Stimulated activated CD8-positive, alpha-beta memory T cell treated with anti-CD3 and anti-CD28 coated beads, Interleukin-4, amount 100 ng/mL, for 24 hours (primary cell): Measurements from ENCODE around the gene PCDH15.
"Not testable (repeated sequence)": the region's sequence is repeated elsewhere in the genome, so short reads cannot be mapped to it uniquely, and the experiment has no call there.

Experiments
- DNase-seq: peaks from one replicate; pipeline ENCODE4 v3.0.0-alpha.2; 2020; ENCODE audit warnings: low read depth

The PCDH15 gene

GRCh38 chr10:53980210-53980609 is 820.8 kb downstream of the PCDH15 start:
- no peak for DNase-seq

DNA sequence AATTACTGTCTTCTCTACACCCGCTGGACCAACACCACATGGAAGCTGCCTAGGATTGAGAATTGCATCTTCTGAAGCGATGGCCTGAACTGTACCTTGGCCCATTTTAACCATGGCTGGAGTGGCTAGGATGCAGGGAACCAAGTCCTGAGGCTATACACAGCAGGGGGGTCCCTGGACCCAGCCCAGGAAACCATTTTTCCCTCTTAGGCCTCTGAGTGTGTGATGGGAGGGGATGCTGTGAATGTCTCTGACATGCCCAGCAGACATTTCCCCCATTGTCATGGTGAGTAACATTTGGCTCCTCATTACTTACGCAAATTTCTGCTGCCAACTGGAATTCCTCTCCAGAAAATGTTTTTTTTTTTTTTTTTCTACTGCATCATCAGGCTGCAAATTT is 822.7 kb downstream of the PCDH15 start:
- no peak for DNase-seq

DNA sequence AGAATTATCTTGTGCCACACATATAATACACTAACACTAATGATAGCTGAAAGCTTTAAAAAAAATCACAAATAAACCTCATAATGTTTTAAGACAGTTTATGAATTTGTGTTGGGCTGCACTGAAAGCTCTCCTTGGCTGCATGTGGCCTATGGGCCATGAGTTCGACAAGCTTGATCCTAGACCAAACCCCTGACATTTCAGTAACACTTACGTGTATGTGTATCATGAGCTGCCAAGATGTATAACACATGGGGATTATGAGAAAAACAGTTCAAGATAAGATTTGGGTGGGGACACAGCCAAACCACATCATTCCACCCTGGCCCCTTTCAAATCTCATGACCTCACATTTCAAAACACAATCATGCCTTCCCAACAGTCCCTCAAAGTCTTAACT is 823.8 kb downstream of the PCDH15 start:
- DNase-seq = no peak

- no peak for DNase-seq
Measured at GRCh38 chr10:53957401-53957800, 843.6 kb downstream of the PCDH15 start.

DNA sequence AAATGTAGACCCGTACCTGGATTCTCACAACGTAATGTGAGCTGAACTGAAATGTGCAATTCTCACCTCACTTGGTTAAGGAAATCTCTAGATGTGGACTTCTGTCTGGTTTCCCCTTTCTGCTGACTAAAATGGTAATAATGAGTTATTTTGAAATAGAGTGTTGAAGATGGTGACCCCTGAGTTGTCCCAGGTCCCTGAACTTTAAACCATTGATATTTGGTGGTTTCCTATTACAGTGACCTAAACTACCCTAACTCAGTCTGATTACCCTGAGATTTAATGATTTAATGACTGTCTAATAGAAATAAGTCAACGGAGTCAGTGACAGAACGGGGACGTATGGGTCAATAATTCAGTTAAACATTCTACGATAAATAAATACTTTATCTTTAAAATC is 845.9 kb downstream of the PCDH15 start:
- no peak for DNase-seq

- DNase-seq = no peak
Measured at GRCh38 chr10:53952698-53953630, 848.1 kb downstream of the PCDH15 start.

DNA sequence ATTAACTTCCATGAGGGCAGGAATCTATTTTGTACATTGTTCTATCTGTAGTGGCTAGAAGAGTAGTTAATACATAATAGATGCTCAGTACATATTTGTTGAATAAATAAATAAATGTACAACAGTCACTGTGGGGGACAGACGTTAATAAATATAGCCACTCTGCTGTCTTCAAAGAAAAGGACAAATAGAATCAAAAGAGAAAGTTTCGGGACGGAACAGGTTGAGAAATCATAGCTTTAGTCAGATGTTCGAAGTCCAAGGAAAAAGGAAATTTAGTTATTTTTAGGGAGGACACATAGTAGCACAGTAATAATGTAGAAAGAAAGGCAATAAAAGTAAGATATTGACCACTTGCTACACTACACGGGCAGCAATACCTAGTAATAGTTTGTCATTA is 861.4 kb downstream of the PCDH15 start:
- DNase-seq = no peak

DNA sequence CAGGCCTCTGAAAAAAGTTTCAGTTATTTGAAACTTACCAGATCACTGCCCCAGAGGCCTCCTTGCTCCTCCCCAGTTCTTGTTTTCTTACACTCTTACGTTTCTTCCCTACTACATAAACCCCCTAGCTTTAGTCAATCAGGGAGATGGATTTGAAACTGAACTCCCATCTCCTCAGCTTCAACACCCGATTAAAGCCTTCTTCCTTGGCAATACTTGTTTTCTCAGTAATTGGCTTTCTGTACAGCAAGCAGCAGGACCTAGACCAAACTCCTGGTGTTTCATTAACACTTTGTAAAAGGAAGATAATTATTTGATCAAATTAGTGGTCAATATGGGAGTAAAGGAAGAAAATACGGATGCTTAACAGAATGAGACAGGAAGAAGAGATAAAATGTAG is 870.4 kb downstream of the PCDH15 start:
- DNase-seq = no peak

- DNase-seq = not testable (repeated sequence)
Measured at GRCh38 chr10:53924051-53924700, 876.9 kb downstream of the PCDH15 start.

DNA sequence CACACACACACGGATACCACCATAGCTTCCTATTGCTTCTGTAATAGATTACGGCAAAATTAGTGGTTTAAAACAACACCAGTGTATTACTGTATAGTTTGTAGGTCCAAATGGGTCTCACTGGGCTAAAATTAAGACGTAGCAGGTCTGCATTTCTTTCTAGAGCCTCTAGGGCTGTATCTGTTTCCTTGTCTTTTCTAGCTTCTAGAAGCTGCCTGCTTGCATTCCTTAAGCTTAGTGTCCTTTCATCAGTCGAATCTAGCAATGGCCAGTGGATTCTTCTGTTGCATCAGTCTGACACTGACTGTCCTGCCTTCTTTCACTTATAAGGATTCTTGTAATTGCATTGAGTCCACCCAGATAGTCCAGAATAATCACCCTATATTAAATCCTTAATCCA is 882.3 kb downstream of the PCDH15 start:
- DNase-seq = no peak

- no peak for DNase-seq
Measured at GRCh38 chr10:53909791-53910190, 891.2 kb downstream of the PCDH15 start.

DNA sequence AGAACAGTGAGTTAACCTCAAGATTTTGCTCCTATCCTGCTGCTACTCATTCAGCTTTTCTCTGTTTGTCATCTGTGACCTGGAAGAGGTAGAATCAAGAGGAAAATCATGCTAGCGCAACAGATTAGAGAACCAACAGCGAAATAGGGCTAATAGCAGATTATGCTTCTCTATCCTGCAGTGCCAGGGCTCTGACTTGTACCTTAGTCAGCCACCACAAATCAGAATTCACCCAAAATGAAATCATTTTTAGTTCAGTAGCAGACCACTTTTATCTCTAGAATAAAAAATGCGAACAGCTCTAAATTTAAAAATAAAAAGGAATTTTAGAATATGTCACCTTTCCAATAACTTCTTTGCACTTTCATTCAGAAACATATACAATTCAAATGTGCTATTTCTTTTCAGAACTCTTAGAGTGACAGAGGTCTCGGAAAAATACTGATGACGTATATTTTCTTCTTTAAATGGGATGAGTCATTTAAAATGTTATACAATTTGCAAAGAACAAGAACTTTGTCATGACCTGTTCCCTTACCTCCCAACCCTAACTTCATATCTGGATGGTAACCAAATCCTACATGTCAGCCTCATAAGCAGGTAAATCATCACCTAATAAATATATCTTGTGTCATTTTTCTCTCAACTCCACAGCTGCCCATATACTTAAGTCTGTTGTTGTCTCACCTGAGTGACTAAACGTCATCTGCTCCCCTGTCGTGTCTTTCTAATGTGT is 896.4 kb downstream of the PCDH15 start:
- DNase-seq = no peak

- no peak for DNase-seq
Measured at GRCh38 chr10:53903756-53904155, 897.3 kb downstream of the PCDH15 start.

GRCh38 chr10:53899463-53900160 is 901.4 kb downstream of the PCDH15 start:
- no peak for DNase-seq

DNA sequence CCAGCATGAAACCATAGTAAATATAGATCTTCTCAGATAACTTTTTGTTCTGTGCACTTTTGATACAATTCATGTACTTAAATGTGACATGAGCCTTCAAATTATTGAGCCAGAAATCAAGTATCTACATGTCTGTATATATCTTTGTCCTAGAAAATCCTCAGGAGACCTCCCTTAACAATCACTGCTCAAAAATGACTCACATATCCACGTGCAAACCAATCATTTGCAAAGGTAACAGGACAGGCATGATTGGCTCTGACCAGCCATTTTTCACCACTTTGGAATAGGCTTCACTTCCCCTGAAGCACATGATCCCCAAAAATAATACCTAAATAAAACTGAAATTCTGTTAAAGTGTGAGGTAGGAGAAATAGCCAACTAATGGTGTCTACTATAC is 902.5 kb downstream of the PCDH15 start:
- DNase-seq = no peak

DNA sequence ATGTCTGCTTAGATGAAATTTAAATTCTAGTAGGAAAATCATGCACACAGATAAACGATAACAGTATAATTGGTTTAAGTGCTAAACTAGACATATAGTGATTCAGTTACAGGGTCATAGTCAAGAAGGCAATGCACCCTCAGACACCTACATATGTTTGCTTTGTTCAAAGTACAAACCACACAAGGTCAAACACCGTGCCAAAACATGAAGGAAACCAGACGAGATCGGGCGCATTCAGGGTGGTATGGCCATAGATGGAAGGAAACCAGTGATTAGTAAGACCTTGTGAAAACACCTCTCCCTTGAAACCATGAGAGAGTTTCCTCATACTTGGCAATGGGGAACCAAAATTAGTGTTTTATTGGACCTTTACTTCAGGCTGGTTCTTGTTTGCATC is 906.9 kb downstream of the PCDH15 start:
- no peak for DNase-seq

DNA sequence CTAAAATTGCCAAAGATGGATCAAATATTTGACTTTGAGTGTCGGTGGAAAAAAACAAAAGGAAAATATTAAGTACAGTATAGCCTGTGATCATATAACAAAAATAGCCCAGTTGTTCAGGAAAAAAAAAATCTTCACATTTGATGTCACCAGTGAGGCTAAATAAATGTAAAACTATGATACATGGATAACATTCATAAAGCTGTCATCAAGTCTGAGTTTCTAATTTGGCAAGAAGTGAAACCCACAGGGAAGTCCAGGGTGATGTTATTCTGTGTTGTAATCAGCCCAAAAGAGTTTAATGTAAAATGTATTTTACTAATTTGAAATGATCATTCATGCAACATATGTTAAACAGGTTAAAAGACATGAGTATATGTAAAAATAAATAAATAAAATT is 908.0 kb downstream of the PCDH15 start:
- no peak for DNase-seq

DNA sequence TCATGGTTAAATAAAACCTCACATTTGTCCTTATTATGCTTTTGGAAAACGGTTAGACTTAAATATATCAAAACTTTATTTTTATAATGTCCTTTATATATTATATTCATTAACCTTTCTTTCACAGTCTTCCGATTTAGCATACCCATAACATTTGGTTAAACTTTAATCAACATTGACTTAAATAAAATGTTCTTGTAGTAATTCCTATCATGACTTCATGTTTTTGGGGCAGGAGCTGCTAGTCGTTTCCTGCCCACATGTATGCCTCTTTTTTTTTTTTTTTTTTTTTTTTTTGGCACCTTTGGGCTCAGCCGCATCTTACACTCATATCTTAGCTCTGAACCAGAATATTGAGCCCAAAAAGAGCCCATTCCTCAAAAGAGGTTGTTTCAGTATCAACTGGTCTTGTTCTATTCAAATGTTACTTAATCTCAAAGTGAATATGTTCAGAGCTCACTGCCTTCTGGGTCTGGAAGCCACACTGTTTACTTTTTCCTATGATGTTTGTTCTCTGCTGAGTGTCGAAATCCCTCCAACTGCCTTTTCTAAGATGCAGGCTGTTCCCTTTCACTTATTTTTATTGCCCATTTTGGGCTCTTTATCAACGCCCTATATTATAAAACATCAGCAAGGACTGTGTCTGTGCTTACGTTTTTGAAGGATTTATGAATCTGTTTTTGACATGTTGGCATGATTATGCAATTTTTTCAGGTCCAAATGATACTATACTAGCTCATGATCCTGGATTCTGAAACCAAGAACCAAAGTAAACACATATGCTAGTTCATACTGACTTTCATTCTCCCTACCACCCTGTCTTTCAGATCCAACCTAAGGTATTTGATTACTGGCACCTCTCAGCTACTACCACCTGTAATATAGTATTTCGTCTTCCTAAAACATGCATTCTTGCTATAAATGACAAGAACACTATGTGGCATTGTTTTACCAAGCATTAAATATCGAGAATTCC is 914.4 kb downstream of the PCDH15 start:
- DNase-seq = no peak

GRCh38 chr10:53864846-53865245 is 936.2 kb downstream of the PCDH15 start:
- no peak for DNase-seq

GRCh38 chr10:53852450-53853175 is 948.4 kb downstream of the PCDH15 start:
- DNase-seq = no peak
